Endothelial cell of umbilical vein (primary cell): ENCODE results near the gene DNAAF2.

Source experiments
- CTCF ChIP-seq, 2 donors: IDR thresholded peaks; 1 replicate in 1 of 2; 2 replicates in 1 of 2; pipeline ENCODE4 v1.5.1; 2011; ENCODE audit warnings: low read length in 2 of 2, mild to moderate bottlenecking in 2 of 2, moderate library complexity in 2 of 2, control low read depth in 1 of 2, inconsistent platforms in 1 of 2, low read depth in 1 of 2; ENCODE audit not compliant: insufficient read depth in 1 of 2; ENCODE audit errors: extremely low read depth in 1 of 2
- EZH2 ChIP-seq: IDR thresholded peaks from 2 replicates; pipeline ENCODE4 v1.6.1; 2012; ENCODE audit warnings: borderline replicate concordance, low read depth, mild to moderate bottlenecking, moderate library complexity, low read length, inconsistent platforms; ENCODE audit not compliant: severe bottlenecking
- FOS ChIP-seq: IDR thresholded peaks from 2 replicates; pipeline ENCODE4 v1.6.1; 2011; ENCODE audit warnings: mild to moderate bottlenecking, low read length, moderate library complexity, borderline replicate concordance; ENCODE audit not compliant: insufficient read depth
- MAX ChIP-seq: IDR thresholded peaks from 2 replicates; pipeline ENCODE4 v1.6.1; 2011; ENCODE audit not compliant: insufficient read depth, insufficient read length
- MYC ChIP-seq: IDR thresholded peaks from one replicate; pipeline ENCODE4 v1.6.1; 2011; ENCODE audit warnings: mild to moderate bottlenecking, low read depth, low read length
- POLR2A ChIP-seq: IDR thresholded peaks from 2 replicates; pipeline ENCODE4 v1.6.1; 2012; ENCODE audit warnings: low read depth, mild to moderate bottlenecking, control low read depth, low read length

GRCh38 chr14:49640540-49641417, 5.7 kb upstream of the DNAAF2 start:
- no peak for TF ChIP-seq CTCF (IDR thresholded peaks at IDR 0.05; ENCODE audit: extremely low read depth in 1 of 2, insufficient read depth in 1 of 2, low read depth in 1 of 2, low read length in 2 of 2)
- no peak for TF ChIP-seq EZH2
- TF ChIP-seq FOS: no peak
- TF ChIP-seq POLR2A: no peak
- no peak for TF ChIP-seq MAX
- no peak for TF ChIP-seq MYC
